Stimulated activated CD8-positive, alpha-beta memory T cell treated with anti-CD3 and anti-CD28 coated beads, Interleukin-4, amount 100 ng/mL, for 24 hours (primary cell): ENCODE data around the gene TCFL5.

Experiments
- DNase-seq: peaks from one replicate; pipeline ENCODE4 v3.0.0-alpha.2; 2020; ENCODE audit warnings: low read depth

Gene TCFL5

GRCh38 chr20:62809530-62810428 is 51.8 kb downstream of the TCFL5 start:
- no peak for DNase-seq

GRCh38 chr20:62808211-62808865 is 53.3 kb downstream of the TCFL5 start:
- peak; percentile 66 for DNase-seq

- DNase-seq: no peak
Measured at GRCh38 chr20:62807444-62808210, 54.0 kb downstream of the TCFL5 start.

GRCh38 chr20:62806383-62807050 is 55.1 kb downstream of the TCFL5 start:
- no peak for DNase-seq

- no peak for DNase-seq
Measured at GRCh38 chr20:62805711-62806382, 55.8 kb downstream of the TCFL5 start.

- DNase-seq: no peak
Measured at GRCh38 chr20:62805155-62805710, 56.4 kb downstream of the TCFL5 start.

- DNase-seq: peak; percentile 59
Measured at GRCh38 chr20:62804627-62805154, 56.9 kb downstream of the TCFL5 start, which contains the start of gene OGFR. OGFR (plus strand) TSS chr20:62804835; CDS start chr20:62804860, 25 bp downstream.

- no peak for DNase-seq
Measured at GRCh38 chr20:62804021-62804626, 57.5 kb downstream of the TCFL5 start.

GRCh38 chr20:62802026-62802712 is 59.5 kb downstream of the TCFL5 start:
- DNase-seq: no peak

- DNase-seq: no peak
Measured at GRCh38 chr20:62801284-62802010, 60.2 kb downstream of the TCFL5 start.

GRCh38 chr20:62800314-62801259 is 61.0 kb downstream of the TCFL5 start:
- DNase-seq: no peak

GRCh38 chr20:62799873-62800272 is 61.7 kb downstream of the TCFL5 start:
- DNase-seq: no peak

GRCh38 chr20:62799459-62799858 is 62.2 kb downstream of the TCFL5 start:
- DNase-seq: no peak

GRCh38 chr20:62799036-62799435 is 62.6 kb downstream of the TCFL5 start:
- no peak for DNase-seq

GRCh38 chr20:62797671-62798532 is 63.7 kb downstream of the TCFL5 start:
- DNase-seq: no peak

- DNase-seq: no peak
Measured at GRCh38 chr20:62796699-62797491, 64.7 kb downstream of the TCFL5 start.
